Panc1 (cell line): ENCODE measurements around the gene TIAM2. TPM values are rescaled to one million over a fixed set of nuclear protein-coding genes. Genes with fewer than 3 reads are reported as not detected.

ENCODE experiments used
- ATAC-seq: fragments of 200-7000 bp; cut with Tn5 transposase; 2 replicates; pipeline ENCODE4 v1.9.1; 2020; ENCODE audit warnings: mild to moderate bottlenecking, moderate library complexity
- BruUV-seq: library from RNA; stranded (reverse); fragments of 400-500 nt; replicated peaks from 2 replicates; lab custom pipeline; 2021; lab: Mats Ljungman, UMichigan
- CTCF ChIA-PET: fragments of 300-600 bp; sonication (Branson Sonifier 250); formaldehyde crosslinking; loops from one replicate; lab custom pipeline; 2022; ENCODE audit warnings: antibody characterized with exemption; lab: Charles Lee
- POLR2A ChIA-PET: fragments of 300-600 bp; sonication (Branson Sonifier 250); formaldehyde crosslinking; loops from one replicate; lab custom pipeline; 2022; ENCODE audit warnings: antibody characterized with exemption; lab: Charles Lee
- DNase-seq: peaks from one replicate; pipeline ENCODE4 v3.0.0-alpha.2; 2010; ENCODE audit warnings: low read depth, low spot score
- H3K27ac ChIP-seq: 2 replicates; pipeline ENCODE4 v1.5.1; 2011; ENCODE audit warnings: mild to moderate bottlenecking, low read length, inconsistent platforms
- H3K27me3 ChIP-seq: fragments of 200-500 bp; sonication (Bioruptor generic); 2 replicates; pipeline ENCODE4 v1.6.0; 2014; ENCODE audit warnings: low read length, inconsistent platforms; ENCODE audit not compliant: control insufficient read depth, insufficient read depth
- H3K36me3 ChIP-seq: fragments of 200-500 bp; sonication (Bioruptor generic); 2 replicates; pipeline ENCODE4 v1.5.1; 2014; ENCODE audit warnings: inconsistent platforms, mild to moderate bottlenecking, low read length, moderate library complexity; ENCODE audit not compliant: control insufficient read depth, insufficient read depth
- H3K4me1 ChIP-seq: 2 replicates; pipeline ENCODE4 v1.5.1; 2011; ENCODE audit warnings: inconsistent platforms, mild to moderate bottlenecking, low read length, moderate library complexity; ENCODE audit not compliant: control insufficient read depth, insufficient read depth
- H3K4me3 ChIP-seq, 2 experiments: 2 replicates each; pipeline ENCODE4 v1.5.1; 2011 to 2012; ENCODE audit warnings: low read depth in 2 of 2, low read length in 2 of 2, mild to moderate bottlenecking in 2 of 2, inconsistent platforms in 1 of 2, moderate library complexity in 1 of 2
- H3K9me3 ChIP-seq: fragments of 200-500 bp; sonication (Bioruptor generic); 2 replicates; pipeline ENCODE4 v1.5.1; 2014; ENCODE audit warnings: low read depth, mild to moderate bottlenecking, inconsistent platforms, low read length, moderate library complexity; ENCODE audit not compliant: control insufficient read depth, insufficient read depth
- TCF7L2 ChIP-seq: IDR thresholded peaks from 2 replicates; pipeline ENCODE4 v1.6.1; 2011; ENCODE audit warnings: mild to moderate bottlenecking, low read depth, low read length, inconsistent platforms
- in situ Hi-C: cut with HindIII; loops from 2 replicates; pipeline ENCODE4 v1.10.0; 2016; ENCODE audit warnings: low sequenced_read_pairs, low pct_unique_long_range_greater_than_20kb
- intact Hi-C: fragments of 100-400 bp; cut with micrococcal nuclease; formaldehyde crosslinking; loops from one replicate; pipeline ENCODE4 v1.10.0; 2022; ENCODE audit not compliant: unreplicated experiment
- total RNA-seq: library from RNA; stranded (reverse); gene quantifications from one replicate; pipeline ENCODE4 v1.2.1, GENCODE V29; 2021; ENCODE audit not compliant: unreplicated experiment
- TF ChIP-seq, protein P1 (sequence below), 2 experiments: IDR thresholded peaks; 2 replicates each; pipeline ENCODE4 v1.6.1; 2011 to 2012; ENCODE audit warnings: low read depth in 2 of 2, control low read depth in 1 of 2, low read length in 1 of 2, mild to moderate bottlenecking in 1 of 2, moderate library complexity in 1 of 2; ENCODE audit not compliant: insufficient read depth in 1 of 2
- TF ChIP-seq, protein P2 (sequence below): fragments of 450-650 bp; IDR thresholded peaks from 2 replicates; pipeline ENCODE4 v1.5.1; 2017; ENCODE audit warnings: mild to moderate bottlenecking

The TIAM2 gene
- total RNA-seq, 1 experiment from 2014 or later, result 14.9 TPM

DNA sequence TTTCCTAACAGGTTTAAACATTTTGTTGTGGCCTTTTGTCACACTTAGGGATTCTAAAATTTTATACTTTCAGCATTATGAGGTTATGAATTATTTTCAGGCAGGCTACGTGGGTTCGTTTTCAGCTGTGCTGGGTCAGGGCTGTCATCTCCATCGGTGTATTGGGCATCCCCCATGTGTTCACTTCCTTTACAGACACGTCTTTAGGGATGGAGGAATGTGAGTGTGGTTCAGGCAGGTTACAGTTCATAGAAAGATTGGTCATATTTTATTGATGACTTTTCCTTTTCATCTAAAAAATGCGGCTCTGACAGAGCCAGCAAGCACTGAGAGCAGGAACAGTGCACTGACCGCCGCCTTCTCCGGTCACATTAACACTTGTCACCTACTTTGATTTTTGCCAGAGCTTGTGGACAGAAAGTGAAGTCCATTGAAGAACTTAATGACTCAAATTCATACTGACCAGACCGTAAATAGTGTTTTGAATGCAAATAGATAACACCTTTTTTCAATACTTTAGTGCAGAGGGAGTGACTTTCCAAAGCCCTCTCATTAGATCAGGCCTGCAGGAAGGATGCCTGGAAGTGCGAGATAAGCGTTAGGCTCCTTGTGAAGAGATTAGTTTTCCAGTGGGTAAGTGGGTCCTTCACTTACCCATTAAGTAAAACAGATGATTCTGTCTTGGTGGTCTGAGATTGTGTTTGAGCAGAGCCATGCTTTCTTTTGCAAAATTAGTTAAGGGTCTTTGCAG, 113.1 kb downstream of the TIAM2 start:
- Histone ChIP-seq H3K27me3 (no peaks in the 10 kb centered on the region), H3K9me3 (no peaks in the 10 kb centered on the region), H3K4me3 (no peak overlapping the region), H3K27ac (no peak overlapping the region), H3K4me1 (peaks cover 6% of the 10 kb centered on the region), H3K36me3 (no peaks in the 10 kb centered on the region)
- in situ Hi-C loops (no loop called here), intact Hi-C loops (no loop called here)
- DNase-seq (no peak), ATAC-seq (no peak)
- TF ChIP-seq TCF7L2, result no peak
- TF ChIP-seq, protein P1, sequence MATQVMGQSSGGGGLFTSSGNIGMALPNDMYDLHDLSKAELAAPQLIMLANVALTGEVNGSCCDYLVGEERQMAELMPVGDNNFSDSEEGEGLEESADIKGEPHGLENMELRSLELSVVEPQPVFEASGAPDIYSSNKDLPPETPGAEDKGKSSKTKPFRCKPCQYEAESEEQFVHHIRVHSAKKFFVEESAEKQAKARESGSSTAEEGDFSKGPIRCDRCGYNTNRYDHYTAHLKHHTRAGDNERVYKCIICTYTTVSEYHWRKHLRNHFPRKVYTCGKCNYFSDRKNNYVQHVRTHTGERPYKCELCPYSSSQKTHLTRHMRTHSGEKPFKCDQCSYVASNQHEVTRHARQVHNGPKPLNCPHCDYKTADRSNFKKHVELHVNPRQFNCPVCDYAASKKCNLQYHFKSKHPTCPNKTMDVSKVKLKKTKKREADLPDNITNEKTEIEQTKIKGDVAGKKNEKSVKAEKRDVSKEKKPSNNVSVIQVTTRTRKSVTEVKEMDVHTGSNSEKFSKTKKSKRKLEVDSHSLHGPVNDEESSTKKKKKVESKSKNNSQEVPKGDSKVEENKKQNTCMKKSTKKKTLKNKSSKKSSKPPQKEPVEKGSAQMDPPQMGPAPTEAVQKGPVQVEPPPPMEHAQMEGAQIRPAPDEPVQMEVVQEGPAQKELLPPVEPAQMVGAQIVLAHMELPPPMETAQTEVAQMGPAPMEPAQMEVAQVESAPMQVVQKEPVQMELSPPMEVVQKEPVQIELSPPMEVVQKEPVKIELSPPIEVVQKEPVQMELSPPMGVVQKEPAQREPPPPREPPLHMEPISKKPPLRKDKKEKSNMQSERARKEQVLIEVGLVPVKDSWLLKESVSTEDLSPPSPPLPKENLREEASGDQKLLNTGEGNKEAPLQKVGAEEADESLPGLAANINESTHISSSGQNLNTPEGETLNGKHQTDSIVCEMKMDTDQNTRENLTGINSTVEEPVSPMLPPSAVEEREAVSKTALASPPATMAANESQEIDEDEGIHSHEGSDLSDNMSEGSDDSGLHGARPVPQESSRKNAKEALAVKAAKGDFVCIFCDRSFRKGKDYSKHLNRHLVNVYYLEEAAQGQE (IDR thresholded peaks at IDR 0.05; ENCODE audit: insufficient read depth in 1 of 2, low read depth in 2 of 2, low read length in 1 of 2), result no peak
- ChIA-PET POLR2A (no interaction called here), CTCF (no interaction called here)
- BruUV-seq, result no TSS peak

DNA sequence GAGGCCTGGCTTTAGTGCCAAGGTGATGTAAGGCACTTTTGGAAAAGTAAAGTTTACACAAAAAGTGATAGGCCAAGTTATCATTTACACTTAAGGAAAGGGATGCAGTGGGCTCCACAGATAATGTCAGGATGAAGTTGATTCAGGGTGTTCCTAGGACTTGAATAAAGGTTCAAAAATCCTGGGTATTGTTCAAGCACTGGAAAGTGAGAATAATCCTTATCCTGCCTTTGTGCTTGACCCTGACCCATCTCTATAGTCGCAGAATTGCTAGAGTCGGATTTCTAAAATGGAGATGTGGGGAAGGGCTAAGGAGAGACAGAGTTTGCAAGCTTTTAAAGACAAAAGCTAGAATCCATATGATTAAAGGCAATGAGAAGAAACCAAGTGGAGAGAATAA, 115.6 kb downstream of the TIAM2 start:
- Histone ChIP-seq H3K36me3 (no peaks in the 10 kb centered on the region), H3K4me3 (no peak overlapping the region), H3K27ac (no peak overlapping the region), H3K4me1 (peaks cover 6% of the 10 kb centered on the region), H3K27me3 (no peaks in the 10 kb centered on the region), H3K9me3 (no peaks in the 10 kb centered on the region)
- POLR2A ChIA-PET, result interaction anchor here (0.8 kb wide), 1 partner anchor 48 kb away, joined by 3 read pairs; no protein-coding TSS in a partner anchor
- BruUV-seq, result no TSS peak
- TF ChIP-seq TCF7L2, result no peak
- TF ChIP-seq, protein P1 (IDR thresholded peaks at IDR 0.05; ENCODE audit: insufficient read depth in 1 of 2, low read depth in 2 of 2, low read length in 1 of 2), result no peak
- TF ChIP-seq, protein P2, sequence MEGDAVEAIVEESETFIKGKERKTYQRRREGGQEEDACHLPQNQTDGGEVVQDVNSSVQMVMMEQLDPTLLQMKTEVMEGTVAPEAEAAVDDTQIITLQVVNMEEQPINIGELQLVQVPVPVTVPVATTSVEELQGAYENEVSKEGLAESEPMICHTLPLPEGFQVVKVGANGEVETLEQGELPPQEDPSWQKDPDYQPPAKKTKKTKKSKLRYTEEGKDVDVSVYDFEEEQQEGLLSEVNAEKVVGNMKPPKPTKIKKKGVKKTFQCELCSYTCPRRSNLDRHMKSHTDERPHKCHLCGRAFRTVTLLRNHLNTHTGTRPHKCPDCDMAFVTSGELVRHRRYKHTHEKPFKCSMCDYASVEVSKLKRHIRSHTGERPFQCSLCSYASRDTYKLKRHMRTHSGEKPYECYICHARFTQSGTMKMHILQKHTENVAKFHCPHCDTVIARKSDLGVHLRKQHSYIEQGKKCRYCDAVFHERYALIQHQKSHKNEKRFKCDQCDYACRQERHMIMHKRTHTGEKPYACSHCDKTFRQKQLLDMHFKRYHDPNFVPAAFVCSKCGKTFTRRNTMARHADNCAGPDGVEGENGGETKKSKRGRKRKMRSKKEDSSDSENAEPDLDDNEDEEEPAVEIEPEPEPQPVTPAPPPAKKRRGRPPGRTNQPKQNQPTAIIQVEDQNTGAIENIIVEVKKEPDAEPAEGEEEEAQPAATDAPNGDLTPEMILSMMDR, result no peak
- ATAC-seq (no peak), DNase-seq (no peak)
- CTCF ChIA-PET, result no interaction called here
- in situ Hi-C loops, result no loop called here
- intact Hi-C loops, result no loop called here
